Neural cell (in vitro differentiated cells): ENCODE results near the gene COL23A1.

Source experiments
- POLR2AphosphoS5 ChIP-seq: IDR thresholded peaks from 2 replicates; pipeline ENCODE4 v1.6.1; 2012
- TF ChIP-seq, protein P1 (sequence below): fragments of 450-650 bp; IDR thresholded peaks from 2 replicates; pipeline ENCODE4 v1.5.1; 2014; ENCODE audit warnings: antibody characterized with exemption, mild to moderate bottlenecking, moderate library complexity; ENCODE audit not compliant: poor library complexity, severe bottlenecking

DNA sequence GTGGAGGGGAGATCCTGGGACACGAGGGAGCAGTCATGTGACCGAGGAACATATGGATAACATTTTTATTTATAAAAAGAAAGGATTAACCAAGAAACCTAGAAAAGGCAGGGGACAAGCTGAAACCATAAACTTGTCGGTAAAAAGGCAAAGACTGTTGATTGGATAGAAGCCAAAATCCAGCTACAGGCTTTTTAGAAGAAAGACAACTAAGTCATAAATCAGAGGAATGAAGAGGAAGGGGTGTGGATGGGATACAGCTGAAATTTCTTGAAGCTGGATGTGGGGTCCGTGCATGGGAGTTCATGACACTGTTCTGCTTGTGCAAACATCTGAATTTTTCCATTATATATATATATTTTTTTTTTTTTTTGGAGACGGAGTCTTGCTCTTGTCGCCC lies 246.9 kb downstream of the COL23A1 start:
- TF ChIP-seq, protein P1, sequence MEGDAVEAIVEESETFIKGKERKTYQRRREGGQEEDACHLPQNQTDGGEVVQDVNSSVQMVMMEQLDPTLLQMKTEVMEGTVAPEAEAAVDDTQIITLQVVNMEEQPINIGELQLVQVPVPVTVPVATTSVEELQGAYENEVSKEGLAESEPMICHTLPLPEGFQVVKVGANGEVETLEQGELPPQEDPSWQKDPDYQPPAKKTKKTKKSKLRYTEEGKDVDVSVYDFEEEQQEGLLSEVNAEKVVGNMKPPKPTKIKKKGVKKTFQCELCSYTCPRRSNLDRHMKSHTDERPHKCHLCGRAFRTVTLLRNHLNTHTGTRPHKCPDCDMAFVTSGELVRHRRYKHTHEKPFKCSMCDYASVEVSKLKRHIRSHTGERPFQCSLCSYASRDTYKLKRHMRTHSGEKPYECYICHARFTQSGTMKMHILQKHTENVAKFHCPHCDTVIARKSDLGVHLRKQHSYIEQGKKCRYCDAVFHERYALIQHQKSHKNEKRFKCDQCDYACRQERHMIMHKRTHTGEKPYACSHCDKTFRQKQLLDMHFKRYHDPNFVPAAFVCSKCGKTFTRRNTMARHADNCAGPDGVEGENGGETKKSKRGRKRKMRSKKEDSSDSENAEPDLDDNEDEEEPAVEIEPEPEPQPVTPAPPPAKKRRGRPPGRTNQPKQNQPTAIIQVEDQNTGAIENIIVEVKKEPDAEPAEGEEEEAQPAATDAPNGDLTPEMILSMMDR, result no peak
- TF ChIP-seq POLR2AphosphoS5, result no peak
